ENCODE data around the gene SYNRG. TPM values are rescaled to one million over a fixed set of nuclear protein-coding genes. Genes with fewer than 3 reads are reported as not detected.

Gene SYNRG
- total and polyA plus RNA-seq, 2 donors (not counting 3 experiments of a cell fraction or from before 2014, with no cell fraction given), result 15.3 to 42.2 TPM

DNA sequence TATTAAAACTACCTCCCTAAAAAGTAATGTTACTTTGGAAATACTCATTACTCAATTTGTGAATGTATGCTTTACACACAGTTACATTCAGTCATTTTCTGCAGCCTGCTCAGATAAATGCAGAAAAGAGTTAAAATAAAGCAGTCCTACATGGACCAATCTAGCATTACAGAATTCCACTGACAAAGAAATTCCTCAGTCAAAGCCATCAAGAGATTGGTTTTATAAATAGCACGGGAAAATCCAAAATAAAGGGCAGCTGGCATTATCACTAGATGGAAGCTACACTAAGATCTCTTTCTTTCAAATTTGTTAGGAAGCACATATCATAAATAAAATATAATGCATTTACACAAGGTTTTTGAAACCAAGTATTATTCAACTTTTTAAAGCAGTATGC lies 61.2 kb downstream of the SYNRG start:
- dilution Hi-C loops (cut with MboI; ENCODE audit: extremely low pct_ligation_motif_present, low sequenced_read_pairs), result no loop called here
- CTCF ChIA-PET, result no interaction called here
- BruUV-seq (replicated peaks), result no TSS peak

DNA sequence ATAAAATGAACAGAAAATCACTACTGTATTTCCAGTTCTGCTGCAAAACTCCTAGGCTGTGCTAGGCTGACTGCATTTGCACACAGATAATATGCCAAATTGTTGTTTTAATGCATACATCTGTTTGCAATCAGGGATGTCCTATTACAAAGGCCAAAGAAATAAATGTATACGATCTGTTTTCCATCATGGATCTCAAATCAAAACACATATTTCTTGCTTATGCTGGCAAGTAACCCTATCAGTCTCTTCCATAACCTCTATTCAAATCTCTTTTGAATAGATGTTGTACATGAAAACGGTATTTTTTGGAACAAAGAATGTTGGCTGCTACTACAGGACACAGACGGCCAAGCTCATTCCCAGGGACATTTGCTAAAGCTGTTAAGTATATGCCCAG lies 62.9 kb downstream of the SYNRG start:
- H3K9ac ChIP-seq (replicated peaks; ENCODE audit: extremely low read depth, insufficient read depth, low read length), result no peak overlapping the region
- BruUV-seq (replicated peaks), result no TSS peak
- POLR2A ChIA-PET, result interaction anchor here (0.6 kb wide), 1 partner anchor 17 kb away, joined by 4 read pairs; no protein-coding TSS in a partner anchor
- H3K9me3 ChIP-seq (replicated peaks; ENCODE audit: control insufficient read depth, insufficient read depth, low read length), result no peaks in the 10 kb centered on the region
- peaks cover 10% of the 10 kb centered on the region for H3K79me2 ChIP-seq (ENCODE audit: control insufficient read depth, insufficient read depth, low read length)
- H3K9me1 ChIP-seq (replicated peaks; ENCODE audit: control insufficient read depth, extremely low read depth, insufficient read depth, low read length), result no peaks in the 10 kb centered on the region
- H3K36me3 ChIP-seq (ENCODE audit: control insufficient read depth in 2 of 2, extremely low read depth in 1 of 2, insufficient read depth in 2 of 2, low read length in 2 of 2), result peaks cover 0 to 10% of the 10 kb centered on the region in 2 experiments
- H2AFZ ChIP-seq (ENCODE audit: low read depth, low read length), result no peak overlapping the region
- H4K20me1 ChIP-seq (replicated peaks; ENCODE audit: control insufficient read depth, extremely low read depth, insufficient read depth, low read length), result no peaks in the 10 kb centered on the region
- intact Hi-C loops (cut with micrococcal nuclease), result no loop called here
- no peak overlapping the region for H3K4me3 ChIP-seq (replicated peaks in 1 of 3; ENCODE audit: insufficient read depth in 1 of 3, low read depth in 1 of 3, low read length in 3 of 3)
- H3K4me2 ChIP-seq (ENCODE audit: insufficient read depth, low read length), result no peak overlapping the region
- TF ChIP-seq MYC (IDR thresholded peaks at IDR 0.05; ENCODE audit: low read depth, low read length) (no peak), GATA2 (IDR thresholded peaks at IDR 0.05; ENCODE audit: insufficient read depth, insufficient read length, low read depth, low read length) (no peak), JUN (IDR thresholded peaks at IDR 0.05; ENCODE audit: borderline replicate concordance, insufficient read depth, insufficient read length, low read depth) (no peak), POLR2A (IDR thresholded peaks at IDR 0.05; ENCODE audit: low read depth, low read length) (no peak), FOS (IDR thresholded peaks at IDR 0.05; ENCODE audit: borderline replicate concordance, insufficient read depth, low read length) (no peak), POLR2AphosphoS5 (IDR thresholded peaks at IDR 0.05; ENCODE audit: insufficient read depth, low read depth, low read length) (no peak)
- TF ChIP-seq, protein P1, sequence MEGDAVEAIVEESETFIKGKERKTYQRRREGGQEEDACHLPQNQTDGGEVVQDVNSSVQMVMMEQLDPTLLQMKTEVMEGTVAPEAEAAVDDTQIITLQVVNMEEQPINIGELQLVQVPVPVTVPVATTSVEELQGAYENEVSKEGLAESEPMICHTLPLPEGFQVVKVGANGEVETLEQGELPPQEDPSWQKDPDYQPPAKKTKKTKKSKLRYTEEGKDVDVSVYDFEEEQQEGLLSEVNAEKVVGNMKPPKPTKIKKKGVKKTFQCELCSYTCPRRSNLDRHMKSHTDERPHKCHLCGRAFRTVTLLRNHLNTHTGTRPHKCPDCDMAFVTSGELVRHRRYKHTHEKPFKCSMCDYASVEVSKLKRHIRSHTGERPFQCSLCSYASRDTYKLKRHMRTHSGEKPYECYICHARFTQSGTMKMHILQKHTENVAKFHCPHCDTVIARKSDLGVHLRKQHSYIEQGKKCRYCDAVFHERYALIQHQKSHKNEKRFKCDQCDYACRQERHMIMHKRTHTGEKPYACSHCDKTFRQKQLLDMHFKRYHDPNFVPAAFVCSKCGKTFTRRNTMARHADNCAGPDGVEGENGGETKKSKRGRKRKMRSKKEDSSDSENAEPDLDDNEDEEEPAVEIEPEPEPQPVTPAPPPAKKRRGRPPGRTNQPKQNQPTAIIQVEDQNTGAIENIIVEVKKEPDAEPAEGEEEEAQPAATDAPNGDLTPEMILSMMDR (IDR thresholded peaks at IDR 0.05; ENCODE audit: extremely low read depth in 1 of 2, insufficient read depth in 1 of 2, low read depth in 1 of 2, low read length in 2 of 2), result no peak
- dilution Hi-C loops (cut with MboI; ENCODE audit: extremely low pct_ligation_motif_present, low sequenced_read_pairs), result no loop called here
- H3K27me3 ChIP-seq (ENCODE audit: control insufficient read depth in 2 of 2, insufficient read depth in 2 of 2, low read length in 2 of 2), result no peaks in the 10 kb centered on the region
- no peak overlapping the region for H3K27ac ChIP-seq (ENCODE audit: insufficient read depth, low read depth, low read length)
- CTCF ChIA-PET, result no interaction called here
- H3K4me1 ChIP-seq (ENCODE audit: control insufficient read depth, extremely low read depth, insufficient read depth, low read length), result peaks cover 7% of the 10 kb centered on the region
- no peak for FAIRE-seq
- DNase-seq (ENCODE audit: low read depth, low spot score), result no peak

More for the DNA sequence above, 61.2 kb downstream of the SYNRG start:
- FAIRE-seq (no peak), DNase-seq (ENCODE audit: low read depth, low spot score) (no peak)
- H3K4me2 ChIP-seq (ENCODE audit: insufficient read depth, low read length), result no peak overlapping the region
- TF ChIP-seq, protein P1 (IDR thresholded peaks at IDR 0.05; ENCODE audit: extremely low read depth in 1 of 2, insufficient read depth in 1 of 2, low read depth in 1 of 2, low read length in 2 of 2), result no peak
- TF ChIP-seq POLR2A (IDR thresholded peaks at IDR 0.05; ENCODE audit: low read depth, low read length) (no peak), FOS (IDR thresholded peaks at IDR 0.05; ENCODE audit: borderline replicate concordance, insufficient read depth, low read length) (no peak), GATA2 (IDR thresholded peaks at IDR 0.05; ENCODE audit: insufficient read depth, insufficient read length, low read depth, low read length) (no peak), JUN (IDR thresholded peaks at IDR 0.05; ENCODE audit: borderline replicate concordance, insufficient read depth, insufficient read length, low read depth) (no peak), EZH2 (IDR thresholded peaks at IDR 0.05; ENCODE audit: borderline replicate concordance, low read depth, low read length, severe bottlenecking) (no peak)
- no peaks in the 10 kb centered on the region for H3K9me3 ChIP-seq (replicated peaks; ENCODE audit: control insufficient read depth, insufficient read depth, low read length)
- H3K27me3 ChIP-seq (ENCODE audit: control insufficient read depth in 2 of 2, insufficient read depth in 2 of 2, low read length in 2 of 2), result no peaks in the 10 kb centered on the region
- H3K9me1 ChIP-seq (replicated peaks; ENCODE audit: control insufficient read depth, extremely low read depth, insufficient read depth, low read length), result no peaks in the 10 kb centered on the region
- intact Hi-C loops (cut with micrococcal nuclease), result no loop called here
- H3K36me3 ChIP-seq (ENCODE audit: control insufficient read depth in 2 of 2, extremely low read depth in 1 of 2, insufficient read depth in 2 of 2, low read length in 2 of 2), result peaks cover 1 to 2% of the 10 kb centered on the region in 2 experiments
- POLR2A ChIA-PET, result no interaction called here
- H3K27ac ChIP-seq (ENCODE audit: insufficient read depth, low read depth, low read length), result no peak overlapping the region
- H3K79me2 ChIP-seq (ENCODE audit: control insufficient read depth, insufficient read depth, low read length), result peaks cover 10% of the 10 kb centered on the region
- H2AFZ ChIP-seq (ENCODE audit: low read depth, low read length), result no peak overlapping the region
- H3K4me1 ChIP-seq (ENCODE audit: control insufficient read depth, extremely low read depth, insufficient read depth, low read length), result peaks cover 7% of the 10 kb centered on the region
- H4K20me1 ChIP-seq (replicated peaks; ENCODE audit: control insufficient read depth, extremely low read depth, insufficient read depth, low read length), result no peaks in the 10 kb centered on the region
- H3K9ac ChIP-seq (replicated peaks; ENCODE audit: extremely low read depth, insufficient read depth, low read length), result no peak overlapping the region
- H3K4me3 ChIP-seq (replicated peaks in 1 of 3; ENCODE audit: insufficient read depth in 1 of 3, low read depth in 1 of 3, low read length in 3 of 3), result no peak overlapping the region

All from endothelial cell of umbilical vein (primary cell).